Peyer's patch (tissue), 4 donors: Measurements from ENCODE around the gene TRIML2.

ENCODE experiments used
- POLR2A ChIP-seq, 2 donors: fragments of 450-650 bp; IDR thresholded peaks; one replicate each; pipeline ENCODE4 v1.5.1; 2017; ENCODE audit warnings: antibody characterized with exemption in 2 of 2, mild to moderate bottlenecking in 2 of 2, moderate library complexity in 2 of 2
- TF ChIP-seq, protein P1 (sequence below), 6 experiments: fragments of 450-650 bp in 4 of 6; fragments of 200-600 bp in 2 of 6; sonication (generic) in 1 of 6; IDR thresholded peaks; one replicate each; pipeline ENCODE4 v1.5.1; 2017 to 2019; ENCODE audit warnings: antibody characterized with exemption in 6 of 6, mild to moderate bottlenecking in 3 of 6, moderate library complexity in 1 of 6

DNA sequence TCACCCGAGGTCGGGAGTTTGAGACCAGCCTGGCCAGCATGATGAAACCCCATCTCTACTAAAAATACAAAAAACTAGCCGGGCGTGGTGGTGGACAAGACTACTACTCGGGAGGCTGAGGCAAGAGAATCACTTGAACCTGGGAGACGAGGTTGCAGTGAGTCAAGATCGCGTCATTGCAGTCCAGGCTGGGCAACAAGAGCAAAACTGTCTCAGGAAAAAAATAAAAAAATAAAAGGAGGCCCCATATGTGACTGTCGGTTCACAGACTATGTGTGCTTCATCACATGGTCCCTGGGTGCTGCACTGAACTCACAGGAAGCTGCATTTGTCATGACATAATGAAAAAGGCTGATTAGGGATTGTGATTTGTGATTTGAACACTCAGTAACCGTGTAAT, 36.2 kb upstream of the TRIML2 start:
- TF ChIP-seq, protein P1, sequence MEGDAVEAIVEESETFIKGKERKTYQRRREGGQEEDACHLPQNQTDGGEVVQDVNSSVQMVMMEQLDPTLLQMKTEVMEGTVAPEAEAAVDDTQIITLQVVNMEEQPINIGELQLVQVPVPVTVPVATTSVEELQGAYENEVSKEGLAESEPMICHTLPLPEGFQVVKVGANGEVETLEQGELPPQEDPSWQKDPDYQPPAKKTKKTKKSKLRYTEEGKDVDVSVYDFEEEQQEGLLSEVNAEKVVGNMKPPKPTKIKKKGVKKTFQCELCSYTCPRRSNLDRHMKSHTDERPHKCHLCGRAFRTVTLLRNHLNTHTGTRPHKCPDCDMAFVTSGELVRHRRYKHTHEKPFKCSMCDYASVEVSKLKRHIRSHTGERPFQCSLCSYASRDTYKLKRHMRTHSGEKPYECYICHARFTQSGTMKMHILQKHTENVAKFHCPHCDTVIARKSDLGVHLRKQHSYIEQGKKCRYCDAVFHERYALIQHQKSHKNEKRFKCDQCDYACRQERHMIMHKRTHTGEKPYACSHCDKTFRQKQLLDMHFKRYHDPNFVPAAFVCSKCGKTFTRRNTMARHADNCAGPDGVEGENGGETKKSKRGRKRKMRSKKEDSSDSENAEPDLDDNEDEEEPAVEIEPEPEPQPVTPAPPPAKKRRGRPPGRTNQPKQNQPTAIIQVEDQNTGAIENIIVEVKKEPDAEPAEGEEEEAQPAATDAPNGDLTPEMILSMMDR (IDR thresholded peaks at IDR 0.05), result no peak
- no peak for TF ChIP-seq POLR2A (IDR thresholded peaks at IDR 0.05)
